Measurements from ENCODE around the gene TBX1. TPM values are rescaled to one million over a fixed set of nuclear protein-coding genes. Genes with fewer than 3 reads are reported as not detected.
A peak's percentile ranks its signal among the peaks of the same experiment; 100 is the strongest.

TBX1 gene
- total RNA-seq, 1 donor from 2014 or later, result 3.4 TPM

- Mint-ChIP-seq H3K9me3 (no peaks in the 10 kb centered on the region), H3K4me3 (peak overlapping the region; percentile 36), H3K27ac (no peak overlapping the region), H3K27me3 (peaks cover 85% of the 10 kb centered on the region), H3K4me1 (ENCODE audit: unreplicated experiment) (peaks cover 4% of the 10 kb centered on the region), H3K36me3 (peaks cover 4% of the 10 kb centered on the region)
- TF ChIP-seq CTCF (conservative IDR thresholded peaks at IDR 0.05), result no peak
- DNase-seq (ENCODE audit: extremely low spot score, unreplicated experiment), result no peak
Observed at GRCh38 chr22:19767427-19768341, 7.1 kb downstream of the TBX1 start.

- no peak for DNase-seq (ENCODE audit: extremely low spot score, unreplicated experiment)
- no peaks in the 10 kb centered on the region for H3K9me3 Mint-ChIP-seq
- peaks cover 84% of the 10 kb centered on the region for H3K27me3 Mint-ChIP-seq
- H3K4me3 Mint-ChIP-seq, result no peak overlapping the region
- H3K4me1 Mint-ChIP-seq (ENCODE audit: unreplicated experiment), result peaks cover 4% of the 10 kb centered on the region
- no peak for TF ChIP-seq CTCF (conservative IDR thresholded peaks at IDR 0.05)
- no peak overlapping the region for H3K27ac Mint-ChIP-seq
- peaks cover 4% of the 10 kb centered on the region for H3K36me3 Mint-ChIP-seq
Observed at GRCh38 chr22:19769393-19769715, 8.8 kb downstream of the TBX1 start.

GRCh38 chr22:19770349-19771220, 10.0 kb downstream of the TBX1 start:
- Mint-ChIP-seq H3K9me3 (no peaks in the 10 kb centered on the region), H3K27me3 (peaks cover 76% of the 10 kb centered on the region), H3K4me3 (no peak overlapping the region), H3K36me3 (no peaks in the 10 kb centered on the region), H3K4me1 (ENCODE audit: unreplicated experiment) (no peaks in the 10 kb centered on the region), H3K27ac (no peak overlapping the region)
- TF ChIP-seq CTCF (conservative IDR thresholded peaks at IDR 0.05), result no peak
- no peak for DNase-seq (ENCODE audit: extremely low spot score, unreplicated experiment)

GRCh38 chr22:19772422-19772672, 11.8 kb downstream of the TBX1 start:
- H3K4me3 Mint-ChIP-seq, result no peak overlapping the region
- DNase-seq (ENCODE audit: extremely low spot score, unreplicated experiment), result no peak
- no peak for TF ChIP-seq CTCF (conservative IDR thresholded peaks at IDR 0.05)
- H3K27me3 Mint-ChIP-seq, result peaks cover 73% of the 10 kb centered on the region
- no peaks in the 10 kb centered on the region for H3K9me3 Mint-ChIP-seq
- H3K27ac Mint-ChIP-seq, result no peak overlapping the region
- H3K4me1 Mint-ChIP-seq (ENCODE audit: unreplicated experiment), result no peaks in the 10 kb centered on the region
- no peaks in the 10 kb centered on the region for H3K36me3 Mint-ChIP-seq

GRCh38 chr22:19772673-19773469, 12.3 kb downstream of the TBX1 start:
- Mint-ChIP-seq H3K4me1 (ENCODE audit: unreplicated experiment) (no peaks in the 10 kb centered on the region), H3K36me3 (no peaks in the 10 kb centered on the region), H3K9me3 (no peaks in the 10 kb centered on the region), H3K27me3 (peaks cover 67% of the 10 kb centered on the region), H3K4me3 (no peak overlapping the region), H3K27ac (no peak overlapping the region)
- no peak for TF ChIP-seq CTCF (conservative IDR thresholded peaks at IDR 0.05)
- no peak for DNase-seq (ENCODE audit: extremely low spot score, unreplicated experiment)
